ENCODE results near the gene PRR23E.

PRR23E gene

DNA sequence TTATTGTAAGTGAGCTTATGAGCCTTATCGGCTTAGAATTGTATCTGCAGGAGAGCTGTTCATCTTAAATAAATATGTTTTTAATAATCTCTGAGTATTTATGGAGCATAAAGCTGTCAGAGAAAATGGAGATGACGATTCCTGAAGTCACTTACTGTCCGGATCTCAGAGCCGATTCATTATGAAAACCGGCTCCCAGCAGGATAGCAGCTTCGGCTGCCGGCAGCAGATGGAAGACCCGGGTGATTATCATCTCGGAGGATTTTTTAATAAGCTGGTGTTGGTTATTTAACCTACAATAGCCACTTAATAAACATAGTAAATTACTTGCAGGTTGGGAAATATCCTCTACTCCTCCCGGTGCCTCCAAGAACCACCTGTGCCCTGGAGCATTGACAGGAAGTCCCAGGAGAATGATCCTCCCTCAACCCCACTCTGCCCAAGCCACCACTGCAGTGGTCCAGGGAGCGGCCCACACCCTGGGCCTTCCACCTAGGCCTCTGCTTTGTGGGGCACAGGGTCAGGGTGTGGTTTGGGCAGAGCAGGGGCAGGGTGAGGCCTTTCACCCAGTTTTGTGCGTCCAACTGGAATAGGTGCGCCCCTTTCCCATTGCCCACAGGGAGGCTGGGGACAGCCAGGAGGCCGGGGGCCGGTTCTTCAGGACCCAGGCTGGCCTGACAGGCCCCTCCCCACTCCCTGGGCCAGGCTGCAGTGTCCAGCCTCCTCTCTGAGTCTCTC, 42.2 kb upstream of the PRR23E start:
- TF ChIP-seq, protein P1, sequence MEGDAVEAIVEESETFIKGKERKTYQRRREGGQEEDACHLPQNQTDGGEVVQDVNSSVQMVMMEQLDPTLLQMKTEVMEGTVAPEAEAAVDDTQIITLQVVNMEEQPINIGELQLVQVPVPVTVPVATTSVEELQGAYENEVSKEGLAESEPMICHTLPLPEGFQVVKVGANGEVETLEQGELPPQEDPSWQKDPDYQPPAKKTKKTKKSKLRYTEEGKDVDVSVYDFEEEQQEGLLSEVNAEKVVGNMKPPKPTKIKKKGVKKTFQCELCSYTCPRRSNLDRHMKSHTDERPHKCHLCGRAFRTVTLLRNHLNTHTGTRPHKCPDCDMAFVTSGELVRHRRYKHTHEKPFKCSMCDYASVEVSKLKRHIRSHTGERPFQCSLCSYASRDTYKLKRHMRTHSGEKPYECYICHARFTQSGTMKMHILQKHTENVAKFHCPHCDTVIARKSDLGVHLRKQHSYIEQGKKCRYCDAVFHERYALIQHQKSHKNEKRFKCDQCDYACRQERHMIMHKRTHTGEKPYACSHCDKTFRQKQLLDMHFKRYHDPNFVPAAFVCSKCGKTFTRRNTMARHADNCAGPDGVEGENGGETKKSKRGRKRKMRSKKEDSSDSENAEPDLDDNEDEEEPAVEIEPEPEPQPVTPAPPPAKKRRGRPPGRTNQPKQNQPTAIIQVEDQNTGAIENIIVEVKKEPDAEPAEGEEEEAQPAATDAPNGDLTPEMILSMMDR (IDR thresholded peaks at IDR 0.05; ENCODE audit: extremely low read depth, insufficient read depth, missing control alignments) = no peak
- no peak for DNase-seq (ENCODE audit: low spot score)
- in situ Hi-C loops (cut with MboI; ENCODE audit: low pct_unique_long_range_greater_than_20kb, low sequenced_read_pairs, unreplicated experiment) = no loop called here

DNA sequence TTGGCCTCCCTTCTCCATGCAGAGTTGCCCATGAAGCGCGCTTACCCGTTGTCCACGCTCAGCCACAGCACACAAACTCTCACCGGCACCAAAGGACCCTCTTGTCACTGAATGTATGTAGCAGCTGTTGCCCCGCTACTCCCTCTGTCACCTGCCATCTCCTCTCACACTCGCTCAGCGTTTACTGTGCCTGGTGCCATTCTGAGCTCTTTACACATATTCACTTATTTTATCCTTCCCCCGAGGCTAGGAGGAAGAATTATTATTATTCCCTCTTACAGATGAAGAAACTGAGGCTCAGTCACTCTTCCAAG, 41.7 kb upstream of the PRR23E start:
- no peak for DNase-seq (ENCODE audit: low spot score)
- TF ChIP-seq, protein P1 (IDR thresholded peaks at IDR 0.05; ENCODE audit: extremely low read depth, insufficient read depth, missing control alignments) = no peak
- in situ Hi-C loops (cut with MboI; ENCODE audit: low pct_unique_long_range_greater_than_20kb, low sequenced_read_pairs, unreplicated experiment) = no loop called here

DNA sequence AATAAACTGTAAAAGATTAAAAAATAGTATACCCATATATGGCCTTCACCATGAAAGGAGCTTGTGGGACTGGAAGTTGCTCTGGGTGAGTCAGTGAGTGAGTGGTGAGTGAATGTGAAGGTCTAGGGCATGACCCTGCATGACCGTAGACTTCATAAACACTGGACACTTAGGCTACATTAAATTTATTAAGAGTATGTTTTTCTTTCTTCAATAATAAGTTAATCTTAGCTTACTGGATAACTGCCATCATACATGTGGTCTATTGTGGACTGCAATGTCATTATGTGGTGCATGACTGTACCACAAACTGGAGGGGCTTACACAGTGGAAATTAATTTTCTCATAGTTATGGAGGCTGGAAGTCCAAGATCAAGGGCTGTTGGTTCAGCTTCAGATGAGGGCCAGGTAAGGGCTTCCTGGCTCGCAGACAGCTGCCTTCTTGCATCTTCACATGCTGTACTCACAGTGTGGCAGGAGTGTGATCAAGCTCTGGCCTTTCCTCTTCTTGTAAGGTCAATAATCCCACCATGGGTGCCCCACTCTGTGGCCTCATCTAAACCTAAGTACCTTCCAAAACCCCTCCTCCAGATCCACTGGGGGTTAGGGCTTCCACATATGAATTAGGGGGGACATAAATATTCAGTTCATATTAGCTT, 40.8 kb upstream of the PRR23E start:
- DNase-seq (ENCODE audit: low spot score) = no peak
- in situ Hi-C loops (cut with MboI; ENCODE audit: low pct_unique_long_range_greater_than_20kb, low sequenced_read_pairs, unreplicated experiment) = no loop called here
- TF ChIP-seq, protein P1 (IDR thresholded peaks at IDR 0.05; ENCODE audit: extremely low read depth, insufficient read depth, missing control alignments) = no peak

DNA sequence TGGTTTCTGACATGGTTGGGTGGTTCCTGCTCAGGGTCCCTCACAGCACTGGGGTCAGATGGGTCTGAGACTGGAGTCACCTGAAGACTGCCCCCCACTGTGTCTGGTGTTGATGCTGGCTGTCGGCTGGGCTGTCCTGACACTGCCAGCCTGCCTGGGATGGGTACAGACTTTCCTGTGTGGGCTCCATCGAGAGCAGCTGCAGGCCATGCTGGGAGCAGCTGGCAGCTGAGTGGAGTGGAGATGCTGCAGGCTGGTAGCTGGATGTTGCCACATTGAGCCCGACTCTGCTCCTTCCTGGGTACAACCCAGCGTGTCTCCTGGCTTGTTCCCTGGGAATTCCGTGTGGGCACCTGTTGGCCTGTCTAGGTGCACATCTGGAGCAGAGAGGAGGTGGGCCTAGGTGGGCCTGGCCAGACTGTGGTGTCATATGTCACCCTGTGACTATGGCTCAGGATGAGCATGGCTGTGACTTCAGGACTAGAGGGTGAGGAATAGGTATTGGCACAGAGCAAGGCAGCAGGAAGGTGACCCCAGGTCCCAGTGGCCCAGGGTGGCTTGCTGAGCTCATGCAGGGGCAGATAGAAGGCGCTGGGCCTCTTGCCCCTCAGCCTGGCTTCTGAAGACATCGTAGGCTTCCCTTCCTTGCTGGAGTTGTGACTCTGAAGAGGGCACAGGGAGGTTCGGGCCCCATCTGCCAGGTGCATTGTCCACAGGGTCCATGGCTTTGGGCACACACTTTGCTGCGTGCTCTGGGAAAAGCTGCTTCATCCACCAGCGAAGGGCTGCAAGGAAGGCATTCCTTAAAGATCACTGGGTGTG, 40.0 kb upstream of the PRR23E start:
- TF ChIP-seq, protein P1 (IDR thresholded peaks at IDR 0.05; ENCODE audit: extremely low read depth, insufficient read depth, missing control alignments) = no peak
- DNase-seq (ENCODE audit: low spot score) = no peak
- in situ Hi-C loops (cut with MboI; ENCODE audit: low pct_unique_long_range_greater_than_20kb, low sequenced_read_pairs, unreplicated experiment) = no loop called here

DNA sequence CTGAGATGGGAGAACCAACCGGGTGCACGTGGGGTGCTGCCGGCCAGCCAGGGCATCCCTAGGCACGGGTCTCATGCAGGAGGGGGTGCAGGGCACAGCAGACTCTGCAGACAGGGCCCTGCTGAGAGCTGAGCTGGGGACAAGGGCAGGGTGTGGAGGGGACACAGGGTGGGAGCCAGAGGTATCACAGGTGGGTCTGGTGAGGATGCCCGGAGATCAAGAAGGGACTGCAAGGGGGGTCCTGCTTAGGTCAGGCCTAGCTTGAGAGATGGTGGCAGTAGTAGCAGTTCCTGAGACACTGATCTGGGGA, 39.5 kb upstream of the PRR23E start:
- TF ChIP-seq, protein P1 (IDR thresholded peaks at IDR 0.05; ENCODE audit: extremely low read depth, insufficient read depth, missing control alignments) = no peak
- no peak for DNase-seq (ENCODE audit: low spot score)

DNA sequence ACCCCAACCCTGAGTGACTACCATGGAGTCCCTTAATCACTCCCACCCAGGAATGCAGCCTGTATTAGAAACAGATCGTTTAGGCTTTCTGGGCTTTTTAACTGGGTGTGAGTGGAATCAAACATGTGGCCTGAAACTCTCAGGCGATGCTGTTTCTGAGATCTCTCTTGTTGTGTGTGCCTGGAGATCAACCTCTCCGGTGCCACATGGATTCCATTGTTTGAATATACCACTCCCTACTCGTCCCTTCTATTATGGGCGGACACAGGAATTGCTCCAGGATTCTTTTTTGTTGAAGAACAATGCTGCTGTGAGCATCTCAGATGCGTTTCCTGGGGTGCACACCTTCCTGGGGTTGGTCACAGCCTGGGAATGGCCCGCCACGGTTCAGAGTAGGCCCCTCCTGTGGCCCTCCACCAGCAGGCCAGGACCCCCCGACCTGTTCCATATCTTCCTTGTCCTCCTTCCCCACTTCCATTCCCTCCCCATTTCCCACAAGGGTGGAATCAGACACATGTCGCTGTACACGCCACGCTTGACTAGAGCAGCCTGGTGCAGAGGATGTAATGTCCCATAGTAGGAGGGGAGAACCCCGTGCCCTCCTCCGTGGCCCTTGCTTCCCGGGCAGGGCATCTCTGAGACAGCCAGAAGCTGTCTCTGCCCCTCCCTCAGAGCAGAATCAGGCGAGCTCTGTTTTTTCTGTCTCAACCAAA, 36.4 kb upstream of the PRR23E start:
- no peak for DNase-seq (ENCODE audit: low spot score)
- in situ Hi-C loops (cut with MboI; ENCODE audit: low pct_unique_long_range_greater_than_20kb, low sequenced_read_pairs, unreplicated experiment) = no loop called here
- TF ChIP-seq, protein P1 (IDR thresholded peaks at IDR 0.05; ENCODE audit: extremely low read depth, insufficient read depth, missing control alignments) = no peak

More for the DNA sequence above, 39.5 kb upstream of the PRR23E start:
- in situ Hi-C loops (cut with MboI; ENCODE audit: low pct_unique_long_range_greater_than_20kb, low sequenced_read_pairs, unreplicated experiment) = no loop called here

Measured in GM13977 (cell line).